ENCODE results near the gene SEC31A. TPM values are rescaled to one million over a fixed set of nuclear protein-coding genes. Genes with fewer than 3 reads are reported as not detected.

Gene SEC31A, protein sequence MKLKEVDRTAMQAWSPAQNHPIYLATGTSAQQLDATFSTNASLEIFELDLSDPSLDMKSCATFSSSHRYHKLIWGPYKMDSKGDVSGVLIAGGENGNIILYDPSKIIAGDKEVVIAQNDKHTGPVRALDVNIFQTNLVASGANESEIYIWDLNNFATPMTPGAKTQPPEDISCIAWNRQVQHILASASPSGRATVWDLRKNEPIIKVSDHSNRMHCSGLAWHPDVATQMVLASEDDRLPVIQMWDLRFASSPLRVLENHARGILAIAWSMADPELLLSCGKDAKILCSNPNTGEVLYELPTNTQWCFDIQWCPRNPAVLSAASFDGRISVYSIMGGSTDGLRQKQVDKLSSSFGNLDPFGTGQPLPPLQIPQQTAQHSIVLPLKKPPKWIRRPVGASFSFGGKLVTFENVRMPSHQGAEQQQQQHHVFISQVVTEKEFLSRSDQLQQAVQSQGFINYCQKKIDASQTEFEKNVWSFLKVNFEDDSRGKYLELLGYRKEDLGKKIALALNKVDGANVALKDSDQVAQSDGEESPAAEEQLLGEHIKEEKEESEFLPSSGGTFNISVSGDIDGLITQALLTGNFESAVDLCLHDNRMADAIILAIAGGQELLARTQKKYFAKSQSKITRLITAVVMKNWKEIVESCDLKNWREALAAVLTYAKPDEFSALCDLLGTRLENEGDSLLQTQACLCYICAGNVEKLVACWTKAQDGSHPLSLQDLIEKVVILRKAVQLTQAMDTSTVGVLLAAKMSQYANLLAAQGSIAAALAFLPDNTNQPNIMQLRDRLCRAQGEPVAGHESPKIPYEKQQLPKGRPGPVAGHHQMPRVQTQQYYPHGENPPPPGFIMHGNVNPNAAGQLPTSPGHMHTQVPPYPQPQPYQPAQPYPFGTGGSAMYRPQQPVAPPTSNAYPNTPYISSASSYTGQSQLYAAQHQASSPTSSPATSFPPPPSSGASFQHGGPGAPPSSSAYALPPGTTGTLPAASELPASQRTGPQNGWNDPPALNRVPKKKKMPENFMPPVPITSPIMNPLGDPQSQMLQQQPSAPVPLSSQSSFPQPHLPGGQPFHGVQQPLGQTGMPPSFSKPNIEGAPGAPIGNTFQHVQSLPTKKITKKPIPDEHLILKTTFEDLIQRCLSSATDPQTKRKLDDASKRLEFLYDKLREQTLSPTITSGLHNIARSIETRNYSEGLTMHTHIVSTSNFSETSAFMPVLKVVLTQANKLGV
- polyA plus RNA-seq (2013, experiment 1 of 2): 117 TPM
- 117 TPM for polyA plus RNA-seq (2013, experiment 2 of 2)

- Histone ChIP-seq H3K18ac (ENCODE audit: low read length) (peak within 1 kb of the TSS; percentile 96), H3K79me1 (ENCODE audit: low read length) (peaks cover 3% of the 10 kb centered on the region), H3K4me2 (ENCODE audit: low read length) (peak within 1 kb of the TSS; percentile 67), H3K4ac (ENCODE audit: low read depth, low read length) (peak within 1 kb of the TSS; percentile 93), H3K27ac (ENCODE audit: low read depth, low read length) (peak within 1 kb of the TSS; percentile 95), H3K4me1 (ENCODE audit: control insufficient read depth, low read depth, low read length) (no peaks in the 10 kb centered on the region), H3K27me3 (ENCODE audit: insufficient read depth, low read length, poor library complexity) (no peaks in the 10 kb centered on the region), H3K36me3 (ENCODE audit: control insufficient read depth, insufficient read depth, low read length) (peaks cover 6% of the 10 kb centered on the region), H4K5ac (ENCODE audit: low read length) (no peak within 1 kb of the TSS), H3K4me3 (ENCODE audit: low read length) (peak within 1 kb of the TSS; percentile 99), H2BK15ac (replicated peaks; ENCODE audit: low read depth) (no peak within 1 kb of the TSS), H3K23ac (ENCODE audit: low read length) (peak within 1 kb of the TSS; percentile 11), H2AK5ac (ENCODE audit: low read length) (no peak within 1 kb of the TSS), H3K79me2 (ENCODE audit: control insufficient read depth, insufficient read depth, low read length) (peaks cover 43% of the 10 kb centered on the region), H3K56ac (ENCODE audit: low read length) (peak within 1 kb of the TSS; percentile 99), H2BK5ac (ENCODE audit: low read length) (peak within 1 kb of the TSS; percentile 87), H3K9ac (ENCODE audit: low read length) (peak within 1 kb of the TSS; percentile 100), H2BK120ac (ENCODE audit: low read depth, low read length) (no peak within 1 kb of the TSS), H4K8ac (ENCODE audit: low read depth, low read length) (peak within 1 kb of the TSS; percentile 76)
- peak; percentile 97 for DNase-seq
- no CpG with 5 or more reads among the region's 71 CpGs for WGBS (ENCODE audit: extremely low coverage, insufficient coverage, low lambda C conversion rate)
Measured at GRCh38 chr4:82890901-82891706, at the start of gene SEC31A. TSS of gene SEC31A (minus strand) at chr4:82891153. CDS start at chr4:82881936, 9,217 bp downstream.

- H3K23ac ChIP-seq (ENCODE audit: low read length): no peak overlapping the region
- H3K27ac ChIP-seq (ENCODE audit: low read depth, low read length): no peak overlapping the region
- H3K56ac ChIP-seq (ENCODE audit: low read length): no peak overlapping the region
- no peak overlapping the region for H2AK5ac ChIP-seq (ENCODE audit: low read length)
- no peak overlapping the region for H2BK5ac ChIP-seq (ENCODE audit: low read length)
- H4K8ac ChIP-seq (ENCODE audit: low read depth, low read length): no peak overlapping the region
- DNase-seq: peak; percentile 1
- WGBS (ENCODE audit: extremely low coverage, insufficient coverage, low lambda C conversion rate): no CpG with 5 or more reads among the region's 2 CpGs
- H2BK120ac ChIP-seq (ENCODE audit: low read depth, low read length): no peak overlapping the region
- no peak overlapping the region for H3K4ac ChIP-seq (ENCODE audit: low read depth, low read length)
- no peaks in the 10 kb centered on the region for H3K36me3 ChIP-seq (ENCODE audit: control insufficient read depth, insufficient read depth, low read length)
- H3K9ac ChIP-seq (ENCODE audit: low read length): no peak overlapping the region
- no peak overlapping the region for H2BK15ac ChIP-seq (replicated peaks; ENCODE audit: low read depth)
- H3K79me2 ChIP-seq (ENCODE audit: control insufficient read depth, insufficient read depth, low read length): no peaks in the 10 kb centered on the region
- no peaks in the 10 kb centered on the region for H3K79me1 ChIP-seq (ENCODE audit: low read length)
- H3K27me3 ChIP-seq (ENCODE audit: insufficient read depth, low read length, poor library complexity): no peaks in the 10 kb centered on the region
- no peaks in the 10 kb centered on the region for H3K4me1 ChIP-seq (ENCODE audit: control insufficient read depth, low read depth, low read length)
- no peak overlapping the region for H4K5ac ChIP-seq (ENCODE audit: low read length)
- H3K4me2 ChIP-seq (ENCODE audit: low read length): no peak overlapping the region
- no peak overlapping the region for H3K18ac ChIP-seq (ENCODE audit: low read length)
- H3K4me3 ChIP-seq (ENCODE audit: low read length): no peak overlapping the region
Measured at GRCh38 chr4:82939414-82939813, 48.5 kb upstream of the SEC31A start.

DNA sequence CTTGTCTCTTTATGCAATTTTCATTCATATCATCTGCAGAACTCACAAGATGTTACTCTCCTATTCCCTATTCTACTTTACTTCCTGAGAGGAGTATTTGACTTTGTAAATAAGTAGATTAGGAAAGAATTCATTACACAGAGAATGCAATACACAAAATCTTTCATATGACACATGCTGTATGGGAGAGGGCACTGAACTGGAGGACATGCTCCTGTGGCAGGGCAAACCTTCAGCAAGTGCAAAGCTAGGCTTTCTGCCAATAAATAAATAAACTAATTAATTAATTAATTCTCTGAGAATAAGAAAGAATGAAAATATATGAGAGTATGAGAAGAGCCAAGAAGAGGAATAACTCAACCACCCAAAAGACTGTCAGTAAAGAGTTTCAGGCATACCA lies 43.5 kb upstream of the SEC31A start:
- Histone ChIP-seq H3K36me3 (ENCODE audit: control insufficient read depth, insufficient read depth, low read length) (no peaks in the 10 kb centered on the region), H3K27me3 (ENCODE audit: insufficient read depth, low read length, poor library complexity) (no peaks in the 10 kb centered on the region), H2BK5ac (ENCODE audit: low read length) (no peak overlapping the region), H4K5ac (ENCODE audit: low read length) (no peak overlapping the region), H3K79me2 (ENCODE audit: control insufficient read depth, insufficient read depth, low read length) (no peaks in the 10 kb centered on the region), H3K9ac (ENCODE audit: low read length) (no peak overlapping the region), H4K8ac (ENCODE audit: low read depth, low read length) (no peak overlapping the region), H3K4me3 (ENCODE audit: low read length) (no peak overlapping the region), H3K27ac (ENCODE audit: low read depth, low read length) (no peak overlapping the region), H3K4me1 (ENCODE audit: control insufficient read depth, low read depth, low read length) (no peaks in the 10 kb centered on the region), H2BK120ac (ENCODE audit: low read depth, low read length) (no peak overlapping the region), H3K23ac (ENCODE audit: low read length) (no peak overlapping the region), H3K4me2 (ENCODE audit: low read length) (no peak overlapping the region), H3K56ac (ENCODE audit: low read length) (no peak overlapping the region), H3K4ac (ENCODE audit: low read depth, low read length) (no peak overlapping the region), H3K79me1 (ENCODE audit: low read length) (no peaks in the 10 kb centered on the region), H2BK15ac (replicated peaks; ENCODE audit: low read depth) (no peak overlapping the region), H2AK5ac (ENCODE audit: low read length) (no peak overlapping the region), H3K18ac (ENCODE audit: low read length) (no peak overlapping the region)
- DNase-seq: no peak

DNA sequence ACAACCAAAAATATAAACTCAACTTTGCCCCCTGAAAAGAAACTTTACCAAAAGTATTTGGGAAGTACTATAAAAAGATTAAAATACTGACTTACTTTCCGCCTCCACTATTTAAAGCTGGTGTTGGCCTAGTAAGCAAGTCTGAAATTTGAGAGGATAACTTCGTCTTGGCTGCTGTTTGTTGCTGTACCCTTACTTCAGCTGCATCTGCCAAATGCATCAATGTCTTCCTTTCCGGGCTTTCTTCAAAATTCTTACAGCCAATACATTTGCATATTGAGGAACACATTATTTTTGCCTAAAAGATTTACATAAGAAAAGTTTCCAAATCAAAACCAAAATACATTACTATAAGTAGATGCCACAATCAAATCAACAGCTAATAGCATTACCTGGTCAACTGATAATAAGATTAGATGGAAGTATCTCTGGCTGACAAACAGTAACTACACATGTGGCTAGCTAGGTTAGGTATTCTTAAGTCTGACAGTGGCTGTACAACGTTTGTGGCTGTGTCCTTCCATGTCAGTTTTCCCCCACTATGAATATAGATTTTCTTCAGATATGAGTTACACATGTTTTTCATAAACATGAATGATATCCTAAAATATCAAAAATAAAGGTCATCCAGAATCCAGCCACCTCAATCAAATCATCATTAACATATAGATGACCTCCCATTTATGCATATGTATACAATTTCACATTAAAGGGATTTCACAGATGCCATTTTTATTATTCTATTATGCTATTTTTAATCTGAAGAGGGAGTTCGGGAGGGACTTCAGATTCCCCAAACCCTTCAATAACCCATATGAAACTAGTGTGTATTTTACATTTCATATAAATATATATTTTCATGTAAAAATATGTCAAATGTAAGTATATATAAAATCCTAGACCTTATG lies 40.1 kb upstream of the SEC31A start:
- no peak overlapping the region for H2BK15ac ChIP-seq (replicated peaks; ENCODE audit: low read depth)
- H2BK120ac ChIP-seq (ENCODE audit: low read depth, low read length): no peak overlapping the region
- no peak overlapping the region for H2AK5ac ChIP-seq (ENCODE audit: low read length)
- H3K79me1 ChIP-seq (ENCODE audit: low read length): no peaks in the 10 kb centered on the region
- no peak overlapping the region for H3K9ac ChIP-seq (ENCODE audit: low read length)
- no CpG with 5 or more reads among the region's 5 CpGs for WGBS (ENCODE audit: extremely low coverage, insufficient coverage, low lambda C conversion rate)
- no peak overlapping the region for H3K23ac ChIP-seq (ENCODE audit: low read length)
- H3K4me2 ChIP-seq (ENCODE audit: low read length): no peak overlapping the region
- H3K27me3 ChIP-seq (ENCODE audit: insufficient read depth, low read length, poor library complexity): no peaks in the 10 kb centered on the region
- no peak overlapping the region for H3K4me3 ChIP-seq (ENCODE audit: low read length)
- no peaks in the 10 kb centered on the region for H3K4me1 ChIP-seq (ENCODE audit: control insufficient read depth, low read depth, low read length)
- no peak overlapping the region for H4K8ac ChIP-seq (ENCODE audit: low read depth, low read length)
- no peak overlapping the region for H3K18ac ChIP-seq (ENCODE audit: low read length)
- no peak overlapping the region for H3K4ac ChIP-seq (ENCODE audit: low read depth, low read length)
- H4K5ac ChIP-seq (ENCODE audit: low read length): no peak overlapping the region
- DNase-seq: no peak
- no peaks in the 10 kb centered on the region for H3K79me2 ChIP-seq (ENCODE audit: control insufficient read depth, insufficient read depth, low read length)
- H3K56ac ChIP-seq (ENCODE audit: low read length): no peak overlapping the region
- peaks cover 2% of the 10 kb centered on the region for H3K36me3 ChIP-seq (ENCODE audit: control insufficient read depth, insufficient read depth, low read length)
- H3K27ac ChIP-seq (ENCODE audit: low read depth, low read length): no peak overlapping the region
- H2BK5ac ChIP-seq (ENCODE audit: low read length): no peak overlapping the region
